ENCODE results near the gene ZW10. TPM values are rescaled to one million over a fixed set of nuclear protein-coding genes. Genes with fewer than 3 reads are reported as not detected.
"Not testable (repeated sequence)": the region's sequence is repeated elsewhere in the genome, so short reads cannot be mapped to it uniquely, and the experiment has no call there.

Gene ZW10
- polyA plus RNA-seq: 14.1 TPM

GRCh38 chr11:113773416-113774173, at the start of gene ZW10:
Gene ZW10 (minus strand): TSS chr11:113773692. CDS start chr11:113773666, 26 bp downstream.
- Mint-ChIP-seq H3K4me3 (peak within 1 kb of the TSS; percentile 96 to 100 (median 97)), H3K27ac (peak within 1 kb of the TSS; percentile 91 to 98 (median 97)), H3K27me3 (peaks cover 5% of the 10 kb centered on the region), H3K36me3 (no peaks in the 10 kb centered on the region), H3K9me3 (no peaks in the 10 kb centered on the region), H3K4me1 (peaks cover 9 to 23% (median 15%) of the 10 kb centered on the region in 3 donors)

GRCh38 chr11:113818426-113818825, 44.9 kb upstream of the ZW10 start:
- H3K36me3 Mint-ChIP-seq: peaks cover 14% of the 10 kb centered on the region
- H3K27ac Mint-ChIP-seq: no peak overlapping the region
- no peak overlapping the region for H3K4me3 Mint-ChIP-seq
- peaks cover 0 to 1% (median 0%) of the 10 kb centered on the region in 3 donors for H3K4me1 Mint-ChIP-seq
- no peaks in the 10 kb centered on the region for H3K9me3 Mint-ChIP-seq
- H3K27me3 Mint-ChIP-seq: no peaks in the 10 kb centered on the region

GRCh38 chr11:113817626-113818025, 44.1 kb upstream of the ZW10 start:
- H3K4me3 Mint-ChIP-seq: no peak overlapping the region
- H3K27ac Mint-ChIP-seq: no peak overlapping the region
- peaks cover 14% of the 10 kb centered on the region for H3K36me3 Mint-ChIP-seq
- no peaks in the 10 kb centered on the region for H3K9me3 Mint-ChIP-seq
- H3K27me3 Mint-ChIP-seq: no peaks in the 10 kb centered on the region
- H3K4me1 Mint-ChIP-seq: peaks cover 0 to 1% (median 0%) of the 10 kb centered on the region in 3 donors

- Mint-ChIP-seq H3K27me3 (no peaks in the 10 kb centered on the region), H3K4me1 (peaks cover 0 to 3% (median 0%) of the 10 kb centered on the region in 3 donors), H3K9me3 (no peaks in the 10 kb centered on the region), H3K27ac (no peak overlapping the region), H3K4me3 (no peak overlapping the region), H3K36me3 (peaks cover 14% of the 10 kb centered on the region)
Observed at GRCh38 chr11:113817162-113817561, 43.7 kb upstream of the ZW10 start.

- peak overlapping the region in 1 of 4 donors; percentile 17 for H3K4me3 Mint-ChIP-seq
- H3K36me3 Mint-ChIP-seq: peaks cover 7% of the 10 kb centered on the region
- H3K27me3 Mint-ChIP-seq: no peaks in the 10 kb centered on the region
- no peak overlapping the region for H3K27ac Mint-ChIP-seq
- no peaks in the 10 kb centered on the region for H3K9me3 Mint-ChIP-seq
- peaks cover 0 to 3% (median 0%) of the 10 kb centered on the region in 3 donors for H3K4me1 Mint-ChIP-seq
Observed at GRCh38 chr11:113814181-113814580, 40.7 kb upstream of the ZW10 start.

GRCh38 chr11:113808931-113809330, 35.4 kb upstream of the ZW10 start:
- Mint-ChIP-seq H3K36me3 (peaks cover 5% of the 10 kb centered on the region), H3K4me1 (peaks cover 0 to 3% (median 3%) of the 10 kb centered on the region in 3 donors), H3K4me3 (no peak overlapping the region), H3K27ac (no peak overlapping the region), H3K9me3 (no peaks in the 10 kb centered on the region), H3K27me3 (no peaks in the 10 kb centered on the region)

GRCh38 chr11:113806406-113806805, 32.9 kb upstream of the ZW10 start:
- Mint-ChIP-seq H3K9me3 (no peaks in the 10 kb centered on the region), H3K36me3 (peaks cover 5% of the 10 kb centered on the region), H3K4me1 (peaks cover 0 to 3% (median 1%) of the 10 kb centered on the region in 3 donors), H3K27me3 (no peaks in the 10 kb centered on the region), H3K4me3 (no peak overlapping the region), H3K27ac (peak overlapping the region in 1 of 3 donors; percentile 63)

GRCh38 chr11:113805640-113806039, 32.1 kb upstream of the ZW10 start:
- Mint-ChIP-seq H3K4me3 (no peak overlapping the region), H3K36me3 (peaks cover 4% of the 10 kb centered on the region), H3K9me3 (no peaks in the 10 kb centered on the region), H3K4me1 (peaks cover 0 to 3% (median 1%) of the 10 kb centered on the region in 3 donors), H3K27me3 (no peaks in the 10 kb centered on the region), H3K27ac (no peak overlapping the region)

GRCh38 chr11:113802621-113803020, 29.1 kb upstream of the ZW10 start:
- Mint-ChIP-seq H3K4me3 (no peak overlapping the region), H3K9me3 (no peaks in the 10 kb centered on the region), H3K27ac (no peak overlapping the region), H3K4me1 (peaks cover 0 to 3% (median 1%) of the 10 kb centered on the region in 3 donors), H3K36me3 (peaks cover 5% of the 10 kb centered on the region), H3K27me3 (no peaks in the 10 kb centered on the region)

GRCh38 chr11:113796663-113797259, 23.3 kb upstream of the ZW10 start:
- no peaks in the 10 kb centered on the region for H3K4me1 Mint-ChIP-seq
- H3K4me3 Mint-ChIP-seq: no peak overlapping the region
- H3K27ac Mint-ChIP-seq: no peak overlapping the region
- H3K36me3 Mint-ChIP-seq: peaks cover 5% of the 10 kb centered on the region
- H3K27me3 Mint-ChIP-seq: no peaks in the 10 kb centered on the region
- no peaks in the 10 kb centered on the region for H3K9me3 Mint-ChIP-seq

GRCh38 chr11:113789675-113790320, 16.3 kb upstream of the ZW10 start:
- Mint-ChIP-seq H3K4me3 (no peak overlapping the region), H3K27me3 (peaks cover 2% of the 10 kb centered on the region), H3K4me1 (no peaks in the 10 kb centered on the region), H3K27ac (no peak overlapping the region), H3K9me3 (no peaks in the 10 kb centered on the region), H3K36me3 (no peaks in the 10 kb centered on the region)

- not testable (repeated sequence) for H3K9me3 Mint-ChIP-seq, H3K27me3 Mint-ChIP-seq, H3K27ac Mint-ChIP-seq, H3K4me1 Mint-ChIP-seq, H3K36me3 Mint-ChIP-seq
- H3K4me3 Mint-ChIP-seq: peak overlapping the region in 1 of 4 donors; percentile 58
Observed at GRCh38 chr11:113789016-113789415, 15.5 kb upstream of the ZW10 start.

GRCh38 chr11:113782134-113782533, 8.6 kb upstream of the ZW10 start:
- Mint-ChIP-seq H3K4me3 (no peak overlapping the region), H3K4me1 (no peaks in the 10 kb centered on the region), H3K9me3 (no peaks in the 10 kb centered on the region), H3K27me3 (peaks cover 20% of the 10 kb centered on the region), H3K36me3 (peaks cover 2% of the 10 kb centered on the region), H3K27ac (no peak overlapping the region)

- no peak overlapping the region for H3K27ac Mint-ChIP-seq
- H3K4me1 Mint-ChIP-seq: no peaks in the 10 kb centered on the region
- no peaks in the 10 kb centered on the region for H3K9me3 Mint-ChIP-seq
- H3K4me3 Mint-ChIP-seq: no peak overlapping the region
- peaks cover 20% of the 10 kb centered on the region for H3K27me3 Mint-ChIP-seq
- H3K36me3 Mint-ChIP-seq: peaks cover 2% of the 10 kb centered on the region
Observed at GRCh38 chr11:113781682-113782081, 8.2 kb upstream of the ZW10 start.

GRCh38 chr11:113779496-113779895, 6.0 kb upstream of the ZW10 start, which contains the start of gene CLDN25:
Gene CLDN25 (plus strand): TSS chr11:113779796. CDS start chr11:113779796, 0 bp downstream.
- Mint-ChIP-seq H3K27me3 (peaks cover 17% of the 10 kb centered on the region), H3K27ac (no peak within 1 kb of the TSS), H3K4me3 (peak within 1 kb of the TSS in 1 of 4 donors; percentile 52), H3K9me3 (no peaks in the 10 kb centered on the region), H3K4me1 (peaks cover 0 to 2% (median 2%) of the 10 kb centered on the region in 3 donors), H3K36me3 (peaks cover 2% of the 10 kb centered on the region)

Measured in IgD-negative memory B cell (primary cell).